ENCODE data around the gene POLDIP2.

Gene POLDIP2

GRCh38 chr17:28390141-28390540 lies 32.8 kb upstream of the POLDIP2 start:
- no peak for DNase-seq

- DNase-seq: no peak
Observed at GRCh38 chr17:28388106-28388505, 30.8 kb upstream of the POLDIP2 start.

- no peak for DNase-seq
Observed at GRCh38 chr17:28386391-28386790, 29.1 kb upstream of the POLDIP2 start.

- no peak for DNase-seq
Observed at GRCh38 chr17:28385406-28385805, 28.1 kb upstream of the POLDIP2 start.

GRCh38 chr17:28385037-28385400 lies 27.7 kb upstream of the POLDIP2 start:
- no peak for DNase-seq

- DNase-seq: peak; percentile 53 to 59
Observed at GRCh38 chr17:28384281-28385036, 27.1 kb upstream of the POLDIP2 start.

- no peak for DNase-seq
Observed at GRCh38 chr17:28381141-28381825, 24.0 kb upstream of the POLDIP2 start.

GRCh38 chr17:28379814-28380801 lies 22.8 kb upstream of the POLDIP2 start:
- DNase-seq: no peak

- DNase-seq: no peak
Observed at GRCh38 chr17:28372945-28373274, 15.6 kb upstream of the POLDIP2 start.

- DNase-seq: no peak
Observed at GRCh38 chr17:28372203-28372944, 15.0 kb upstream of the POLDIP2 start.

- peak; percentile 80 for DNase-seq
Observed at GRCh38 chr17:28371245-28372202, 14.2 kb upstream of the POLDIP2 start, which contains the start of gene SARM1. Gene SARM1 (plus strand): TSS chr17:28371694. CDS start chr17:28372033, 339 bp downstream.

- no peak for DNase-seq
Observed at GRCh38 chr17:28370744-28371103, 13.4 kb upstream of the POLDIP2 start.

- DNase-seq: no peak
Observed at GRCh38 chr17:28370035-28370743, 12.9 kb upstream of the POLDIP2 start, which contains the start of gene VTN. Gene VTN (minus strand): TSS chr17:28370307. CDS start chr17:28370203, 104 bp downstream.

- DNase-seq: no peak
Observed at GRCh38 chr17:28369684-28370034, 12.3 kb upstream of the POLDIP2 start.

- DNase-seq: no peak
Observed at GRCh38 chr17:28368915-28369683, 11.8 kb upstream of the POLDIP2 start.

- no peak for DNase-seq
Observed at GRCh38 chr17:28368306-28368831, 11.0 kb upstream of the POLDIP2 start.

GRCh38 chr17:28367641-28368305 lies 10.4 kb upstream of the POLDIP2 start:
- no peak for DNase-seq

- DNase-seq: no peak
Observed at GRCh38 chr17:28366605-28367004, 9.3 kb upstream of the POLDIP2 start.

- no peak for DNase-seq
Observed at GRCh38 chr17:28365487-28365886, 8.2 kb upstream of the POLDIP2 start.

Data from activated CD4-positive, alpha-beta T cell treated with anti-CD3 and anti-CD28 coated beads for 4 hours (primary cell).